ENCODE results near the gene TNFSF12.

GRCh38 chr17:7572338-7572587 lies 23.4 kb downstream of the TNFSF12 start:
- no peak for TF ChIP-seq CTCF (optimal IDR thresholded peaks at IDR 0.05 in 1 of 3, IDR thresholded peaks at IDR 0.05 in 1 of 3, conservative IDR thresholded peaks at IDR 0.05 in 1 of 3; ENCODE audit: extremely low read depth in 1 of 3, insufficient read depth in 2 of 3, low read length in 3 of 3)
- TF ChIP-seq EZH2 (IDR thresholded peaks at IDR 0.05; ENCODE audit: low read length), result no peak
